ENCODE data around the gene HLF.

GRCh38 chr17:55264278-55264644 is 499 bp upstream of the HLF start:
- no peak for TF ChIP-seq CTCF (conservative IDR thresholded peaks at IDR 0.05 in 1 of 2, IDR thresholded peaks at IDR 0.05 in 1 of 2; ENCODE audit: extremely low read depth in 1 of 2, insufficient read depth in 1 of 2, low read depth in 1 of 2, low read length in 2 of 2)
- no peak for TF ChIP-seq EZH2 (IDR thresholded peaks at IDR 0.05; ENCODE audit: borderline replicate concordance, low read length)

Measured in mammary epithelial cell (primary cell).